ENCODE results near the gene DIPK1B.
"Not testable (repeated sequence)": the region's sequence is repeated elsewhere in the genome, so short reads cannot be mapped to it uniquely, and the experiment has no call there.

The DIPK1B gene

DNA sequence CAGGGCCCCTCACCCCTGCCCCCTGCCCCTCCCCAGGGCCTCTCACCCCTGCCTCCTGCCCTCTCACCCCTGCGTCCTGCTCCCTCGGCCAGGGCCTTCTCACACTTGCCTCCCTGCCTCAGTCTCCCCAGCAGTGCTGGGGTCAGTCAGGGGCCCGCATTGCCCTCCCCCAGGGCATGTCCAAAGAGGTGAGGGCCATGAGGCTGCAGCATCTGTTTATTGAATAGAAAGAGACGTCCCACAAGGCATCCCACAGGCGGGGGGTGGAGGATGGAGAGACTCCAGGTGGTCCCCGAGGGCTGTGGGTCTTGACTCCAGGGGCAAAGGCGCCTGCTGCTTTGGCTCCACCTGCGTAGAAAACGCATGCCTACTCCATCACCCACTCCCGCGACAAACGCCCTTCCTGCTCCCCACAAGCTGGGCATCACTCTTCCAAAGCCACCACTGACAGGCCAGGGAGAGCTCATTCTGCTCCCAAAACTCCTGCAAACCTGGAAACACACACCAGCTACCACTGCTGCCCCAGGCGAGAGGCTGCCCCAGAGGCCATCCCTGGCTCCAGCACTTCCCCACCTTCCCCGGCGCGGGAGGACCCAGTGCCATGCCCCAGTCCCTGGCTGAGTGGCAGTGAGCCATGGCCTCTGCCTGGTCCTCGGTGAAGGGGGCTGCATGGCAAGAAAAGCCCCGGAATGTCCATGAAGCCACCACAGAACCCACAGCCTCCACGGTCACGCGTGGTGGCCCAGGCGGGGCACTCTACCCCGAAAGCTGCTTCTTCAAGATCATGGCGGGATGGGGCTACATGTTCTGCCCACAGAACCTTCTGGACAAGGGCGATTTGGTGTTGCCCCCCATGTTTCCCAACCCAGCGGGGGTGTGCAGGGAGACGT lies 47.3 kb downstream of the DIPK1B start:
- TF ChIP-seq, protein P1, sequence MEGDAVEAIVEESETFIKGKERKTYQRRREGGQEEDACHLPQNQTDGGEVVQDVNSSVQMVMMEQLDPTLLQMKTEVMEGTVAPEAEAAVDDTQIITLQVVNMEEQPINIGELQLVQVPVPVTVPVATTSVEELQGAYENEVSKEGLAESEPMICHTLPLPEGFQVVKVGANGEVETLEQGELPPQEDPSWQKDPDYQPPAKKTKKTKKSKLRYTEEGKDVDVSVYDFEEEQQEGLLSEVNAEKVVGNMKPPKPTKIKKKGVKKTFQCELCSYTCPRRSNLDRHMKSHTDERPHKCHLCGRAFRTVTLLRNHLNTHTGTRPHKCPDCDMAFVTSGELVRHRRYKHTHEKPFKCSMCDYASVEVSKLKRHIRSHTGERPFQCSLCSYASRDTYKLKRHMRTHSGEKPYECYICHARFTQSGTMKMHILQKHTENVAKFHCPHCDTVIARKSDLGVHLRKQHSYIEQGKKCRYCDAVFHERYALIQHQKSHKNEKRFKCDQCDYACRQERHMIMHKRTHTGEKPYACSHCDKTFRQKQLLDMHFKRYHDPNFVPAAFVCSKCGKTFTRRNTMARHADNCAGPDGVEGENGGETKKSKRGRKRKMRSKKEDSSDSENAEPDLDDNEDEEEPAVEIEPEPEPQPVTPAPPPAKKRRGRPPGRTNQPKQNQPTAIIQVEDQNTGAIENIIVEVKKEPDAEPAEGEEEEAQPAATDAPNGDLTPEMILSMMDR (IDR thresholded peaks at IDR 0.05; ENCODE audit: low read depth, low read length, poor library complexity, severe bottlenecking), result no peak
- no peak for TF ChIP-seq EZH2phosphoT487 (IDR thresholded peaks at IDR 0.05; ENCODE audit: borderline replicate concordance, low read length)
- Histone ChIP-seq H3K9me3 (ENCODE audit: control insufficient read depth, insufficient read depth, low read length) (peaks cover 10% of the 10 kb centered on the region), H3K36me3 (ENCODE audit: control insufficient read depth, low read length) (no peaks in the 10 kb centered on the region), H3K79me2 (ENCODE audit: control insufficient read depth, low read length) (no peaks in the 10 kb centered on the region), H4K20me1 (ENCODE audit: control insufficient read depth, insufficient read depth, low read depth, low read length) (no peaks in the 10 kb centered on the region), H3K4me3 (ENCODE audit: low read length) (no peak overlapping the region), H3K4me1 (ENCODE audit: control insufficient read depth, low read length) (peaks cover 38% of the 10 kb centered on the region), H3K9me2 (replicated peaks; ENCODE audit: control insufficient read depth, low read length) (no peaks in the 10 kb centered on the region), H3K27me3 (ENCODE audit: control insufficient read depth, low read length) (peaks cover 15% of the 10 kb centered on the region), H3K27ac (ENCODE audit: low read depth, low read length) (no peak overlapping the region), H3K4me2 (ENCODE audit: low read length) (no peak overlapping the region), H3F3A (ENCODE audit: control insufficient read depth, insufficient read depth) (no peaks in the 10 kb centered on the region; the same call in 1 of the 2 replicates)

DNA sequence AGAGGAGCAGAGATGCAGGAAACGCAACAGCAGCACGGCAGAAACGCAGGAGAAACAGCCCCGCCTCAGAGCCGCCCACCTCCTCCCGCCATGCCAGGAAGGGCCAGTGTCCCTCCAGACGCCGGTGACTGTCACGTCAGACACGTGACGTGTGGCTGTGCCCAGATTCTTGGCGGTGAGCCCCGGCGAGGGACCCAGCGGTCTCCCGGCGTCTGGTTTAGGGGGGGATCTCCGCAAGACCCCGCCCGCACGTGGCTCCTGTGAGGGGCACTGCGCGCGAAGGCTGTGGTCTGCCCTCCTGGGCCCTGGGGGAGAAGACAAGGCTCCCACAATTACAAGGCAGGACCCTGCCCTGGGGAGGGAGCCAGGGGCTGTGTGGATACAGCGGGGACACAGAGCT lies 48.1 kb downstream of the DIPK1B start:
- Histone ChIP-seq H3K36me3 (ENCODE audit: control insufficient read depth, low read length) (no peaks in the 10 kb centered on the region), H3K9me2 (replicated peaks; ENCODE audit: control insufficient read depth, low read length) (no peaks in the 10 kb centered on the region), H4K20me1 (ENCODE audit: control insufficient read depth, insufficient read depth, low read depth, low read length) (no peaks in the 10 kb centered on the region), H3K4me3 (ENCODE audit: low read length) (no peak overlapping the region), H3F3A (ENCODE audit: control insufficient read depth, insufficient read depth) (no peaks in the 10 kb centered on the region; the same call in 1 of the 2 replicates), H3K27me3 (ENCODE audit: control insufficient read depth, low read length) (peaks cover 15% of the 10 kb centered on the region), H3K27ac (ENCODE audit: low read depth, low read length) (no peak overlapping the region), H3K4me1 (ENCODE audit: control insufficient read depth, low read length) (peaks cover 38% of the 10 kb centered on the region), H3K79me2 (ENCODE audit: control insufficient read depth, low read length) (no peaks in the 10 kb centered on the region), H3K9me3 (ENCODE audit: control insufficient read depth, insufficient read depth, low read length) (peaks cover 10% of the 10 kb centered on the region), H3K4me2 (ENCODE audit: low read length) (no peak overlapping the region)
- TF ChIP-seq EZH2phosphoT487 (IDR thresholded peaks at IDR 0.05; ENCODE audit: borderline replicate concordance, low read length), result no peak
- TF ChIP-seq, protein P1 (IDR thresholded peaks at IDR 0.05; ENCODE audit: low read depth, low read length, poor library complexity, severe bottlenecking), result no peak

DNA sequence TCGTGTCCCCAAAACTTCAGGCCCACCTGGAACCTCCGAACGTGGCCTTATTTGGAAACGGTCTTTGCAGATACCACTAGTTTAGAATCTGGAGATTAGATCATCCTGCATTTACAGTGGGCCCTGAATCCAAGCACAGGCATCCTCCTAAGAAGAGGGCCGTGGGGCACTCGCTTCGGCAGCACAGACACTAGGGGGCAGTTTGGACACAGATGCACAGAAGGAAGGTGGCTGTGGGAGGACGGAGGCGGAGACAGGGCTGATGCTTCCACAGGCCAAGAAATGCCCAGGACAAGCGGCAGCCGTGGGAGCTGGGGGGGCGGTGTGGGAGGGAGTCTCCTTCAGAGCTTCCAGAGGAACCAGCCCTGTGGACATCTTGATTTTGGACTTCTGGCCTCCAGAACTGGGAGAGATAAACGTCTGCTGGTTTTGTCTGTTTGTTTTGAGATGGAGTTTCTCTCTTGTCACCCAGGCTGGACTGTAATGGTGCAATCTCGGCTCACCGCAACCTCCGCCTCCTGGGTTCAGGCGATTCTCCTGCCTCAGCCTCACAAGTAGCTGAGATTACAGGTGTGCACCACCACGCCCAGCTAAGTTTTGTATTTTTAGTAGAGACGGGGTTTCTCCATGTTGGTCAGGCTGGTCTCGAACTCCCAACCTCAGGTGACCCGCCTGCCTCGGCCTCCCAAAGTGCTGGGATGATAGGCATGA lies 48.6 kb downstream of the DIPK1B start:
- H4K20me1 ChIP-seq (ENCODE audit: control insufficient read depth, insufficient read depth, low read depth, low read length); H3K79me2 ChIP-seq (ENCODE audit: control insufficient read depth, low read length); H3K4me2 ChIP-seq (ENCODE audit: low read length); H3K4me3 ChIP-seq (ENCODE audit: low read length); H3F3A ChIP-seq (ENCODE audit: control insufficient read depth, insufficient read depth); H3K9me2 ChIP-seq (replicated peaks; ENCODE audit: control insufficient read depth, low read length); H3K36me3 ChIP-seq (ENCODE audit: control insufficient read depth, low read length); H3K9me3 ChIP-seq (ENCODE audit: control insufficient read depth, insufficient read depth, low read length); H3K27ac ChIP-seq (ENCODE audit: low read depth, low read length): not testable (repeated sequence)
- H3K4me1 ChIP-seq (ENCODE audit: control insufficient read depth, low read length), result peaks cover 42% of the 10 kb centered on the region
- TF ChIP-seq, protein P1 (IDR thresholded peaks at IDR 0.05; ENCODE audit: low read depth, low read length, poor library complexity, severe bottlenecking), result peak; percentile 78
- H3K27me3 ChIP-seq (ENCODE audit: control insufficient read depth, low read length), result peaks cover 15% of the 10 kb centered on the region
